K562 (cell line): Measurements from ENCODE around the gene DUXB. TPM values are rescaled to one million over a fixed set of nuclear protein-coding genes. Genes with fewer than 3 reads are reported as not detected.

Experiments used
- CREBBP ChIP-seq: IDR thresholded peaks from one replicate; pipeline ENCODE4 v1.6.1; 2012; ENCODE audit warnings: low read depth, mild to moderate bottlenecking, control low read depth, inconsistent platforms, low read length
- EGR1 ChIP-seq: fragments of 450-650 bp; conservative IDR thresholded peaks from 2 replicates; pipeline ENCODE4 v1.6.1; 2017; ENCODE audit warnings: mild to moderate bottlenecking
- ESRRA ChIP-seq: fragments of 450-650 bp; IDR thresholded peaks from 2 replicates; pipeline ENCODE4 v1.6.1; 2014; ENCODE audit warnings: low read depth, mild to moderate bottlenecking, moderate library complexity, borderline replicate concordance
- FOXA3 ChIP-seq, 2 experiments: fragments of 450-650 bp in 1 of 2; sonication (generic) in 1 of 2; formaldehyde crosslinking; IDR thresholded peaks in 1 of 2; conservative IDR thresholded peaks in 1 of 2; 2 replicates each; pipeline versions ENCODE4 v1.4.0 to v1.8.0; 2020 to 2022; ENCODE audit warnings: mild to moderate bottlenecking in 2 of 2, missing genetic modification reagents in 1 of 2
- GABPA ChIP-seq: fragments of 200-800 bp; sonication (Bioruptor generic); conservative IDR thresholded peaks from 2 replicates; pipeline ENCODE4 v1.6.1; 2016; ENCODE audit warnings: low read depth, missing genetic modification characterization, missing compliant biosample characterization
- GATA2 ChIP-seq: sonication (generic); formaldehyde crosslinking; IDR thresholded peaks from 2 replicates; pipeline ENCODE4 v1.4.0; 2020; ENCODE audit warnings: mild to moderate bottlenecking, missing genetic modification reagents
- HDGF ChIP-seq: fragments of 450-650 bp; IDR thresholded peaks from 2 replicates; pipeline ENCODE4 v1.6.1; 2016
- IRF2 ChIP-seq: sonication (generic); formaldehyde crosslinking; IDR thresholded peaks from 2 replicates; pipeline ENCODE4 v1.8.1; 2022; ENCODE audit warnings: mild to moderate bottlenecking, missing genetic modification reagents
- MAFG ChIP-seq: fragments of 450-650 bp; conservative IDR thresholded peaks from 2 replicates; pipeline ENCODE4 v1.6.1; 2016; ENCODE audit warnings: missing genetic modification characterization, missing compliant biosample characterization
- MXI1 ChIP-seq: IDR thresholded peaks from 2 replicates; pipeline ENCODE4 v1.6.1; 2011; ENCODE audit warnings: low read depth, mild to moderate bottlenecking, improper control_type of control experiment, low read length
- NFRKB ChIP-seq: fragments of 450-650 bp; IDR thresholded peaks from 2 replicates; pipeline ENCODE4 v1.6.1; 2016; ENCODE audit warnings: low read depth
- PHF21A ChIP-seq: fragments of 450-650 bp; IDR thresholded peaks from 2 replicates; pipeline ENCODE4 v1.6.1; 2017; ENCODE audit warnings: low read depth, borderline replicate concordance
- PTTG1 ChIP-seq: fragments of 450-650 bp; IDR thresholded peaks from 2 replicates; pipeline ENCODE4 v1.6.1; 2016; ENCODE audit warnings: low read depth, mild to moderate bottlenecking, missing genetic modification characterization, missing compliant biosample characterization
- SP1 ChIP-seq: sonication (generic); formaldehyde crosslinking; IDR thresholded peaks from 2 replicates; pipeline ENCODE4 v1.8.1; 2022; ENCODE audit warnings: mild to moderate bottlenecking, missing genetic modification reagents
- TAF1 ChIP-seq: IDR thresholded peaks from 2 replicates; pipeline ENCODE4 v1.6.1; 2011; ENCODE audit warnings: mild to moderate bottlenecking, low read length, moderate library complexity; ENCODE audit not compliant: insufficient read depth, control insufficient read depth, severe bottlenecking; ENCODE audit errors: extremely low read depth
- TCF7 ChIP-seq: sonication (generic); IDR thresholded peaks from 2 replicates; pipeline ENCODE4 v1.6.1; 2016; ENCODE audit warnings: antibody characterized with exemption, borderline replicate concordance
- ZNF175 ChIP-seq: fragments of 200-800 bp; sonication (Bioruptor generic); IDR thresholded peaks from 2 replicates; pipeline ENCODE4 v1.6.1; 2016; ENCODE audit warnings: low read depth, mild to moderate bottlenecking, missing genetic modification characterization, missing compliant biosample characterization
- ZNF224 ChIP-seq: sonication (generic); formaldehyde crosslinking; IDR thresholded peaks from 2 replicates; pipeline ENCODE4 v1.8.0; 2022; ENCODE audit warnings: mild to moderate bottlenecking, missing genetic modification reagents
- ZNF232 ChIP-seq: sonication (generic); formaldehyde crosslinking; IDR thresholded peaks from 2 replicates; pipeline ENCODE4 v1.8.0; 2022; ENCODE audit warnings: mild to moderate bottlenecking, missing genetic modification reagents
- ZNF41 ChIP-seq: fragments of 250-450 bp; sonication (Bioruptor Pico); conservative IDR thresholded peaks from 2 replicates; pipeline ENCODE4 v1.4.0; 2020; ENCODE audit warnings: mild to moderate bottlenecking
- ZNF584 ChIP-seq: fragments of 200-800 bp; sonication (Bioruptor generic); IDR thresholded peaks from 2 replicates; pipeline ENCODE4 v1.6.1; 2016; ENCODE audit warnings: low read depth, mild to moderate bottlenecking, missing genetic modification characterization, missing compliant biosample characterization
- ZNF764 ChIP-seq: fragments of 250-450 bp; sonication (Bioruptor Pico); IDR thresholded peaks from 2 replicates; pipeline ENCODE4 v1.4.0; 2020; ENCODE audit warnings: low read depth, mild to moderate bottlenecking, moderate library complexity
- ZSCAN32 ChIP-seq: fragments of 450-650 bp; formaldehyde crosslinking; IDR thresholded peaks from 2 replicates; pipeline ENCODE4 v1.4.0; 2020; ENCODE audit warnings: mild to moderate bottlenecking, moderate library complexity
- polyA plus RNA-seq, 8 experiments: library from polyadenylated mRNA; depleted of rRNA in 4 of 8; stranded (reverse) in 5 of 8; unstranded in 3 of 8; fragments of >200 nt; fragmentation: Nextera tagmentation in 2 of 8; fragmentation: Illumina TruSeq in 1 of 8; extraction: Ambion mirVana in 2 of 8; extraction: Trizol in 1 of 8; gene quantifications; 2 replicates each; pipeline versions ENCODE4 v1.2.1 to v1.2.3, GENCODE V29; 2011 to 2014; ENCODE audit warnings: inconsistent platforms in 1 of 8, missing spikeins in 1 of 8
- total RNA-seq, 7 experiments: library from RNA; depleted of rRNA in 6 of 7; stranded (reverse); fragments of >200 nt in 6 of 7; fragmentation: Illumina TruSeq in 2 of 7; extraction: Trizol in 2 of 7; gene quantifications; 2 replicates each; pipeline versions ENCODE4 v1.2.1 to v1.2.3, GENCODE V29; 2011 to 2021; ENCODE audit warnings: low replicate concordance in 1 of 7
- TF ChIP-seq, protein P1 (sequence below): fragments of 450-650 bp; IDR thresholded peaks from one replicate; pipeline ENCODE4 v1.6.1; 2018; ENCODE audit warnings: mild to moderate bottlenecking, moderate library complexity; ENCODE audit not compliant: partially characterized antibody
- TF ChIP-seq, protein P2 (sequence below): fragments of 200-400 bp; formaldehyde crosslinking; IDR thresholded peaks from 2 replicates; pipeline ENCODE4 v1.6.1; 2017; ENCODE audit warnings: mild to moderate bottlenecking, low read depth, low read length, moderate library complexity
- TF ChIP-seq, protein P3 (sequence below): fragments of 250-450 bp; sonication (Bioruptor Pico); IDR thresholded peaks from 2 replicates; pipeline ENCODE4 v1.5.1; 2021; ENCODE audit warnings: mild to moderate bottlenecking

Gene DUXB
- total and polyA plus RNA-seq, 9 of the 15 experiments (the other 6 are each of a cell fraction or from before 2014, with no cell fraction given), result not detected

DNA sequence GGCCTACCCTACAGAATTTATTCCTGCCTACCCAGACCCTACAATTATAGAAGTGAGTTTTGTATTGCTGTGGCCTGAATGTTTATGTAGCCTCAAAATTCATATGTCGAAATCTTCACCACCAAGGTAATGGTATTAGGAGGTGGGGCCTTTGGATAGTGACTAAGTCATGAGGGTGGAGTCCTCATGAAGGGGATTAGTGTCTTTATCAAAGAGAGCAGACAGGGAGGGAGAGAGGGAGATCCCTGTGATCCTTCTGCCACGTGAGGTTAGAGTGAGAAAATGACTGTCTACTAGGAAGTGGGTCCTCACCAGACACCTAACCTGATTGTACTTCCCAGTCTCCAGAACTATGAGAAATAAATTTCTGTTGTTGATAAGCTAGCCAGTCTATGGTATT is 981 bp upstream of the DUXB start (continued):
- 0 out of 2 replicates have a peak, but pooled peaks have one; percentile 20 for TF ChIP-seq GATA2 (CRISPR knock-in tag)
- TF ChIP-seq, protein P1, sequence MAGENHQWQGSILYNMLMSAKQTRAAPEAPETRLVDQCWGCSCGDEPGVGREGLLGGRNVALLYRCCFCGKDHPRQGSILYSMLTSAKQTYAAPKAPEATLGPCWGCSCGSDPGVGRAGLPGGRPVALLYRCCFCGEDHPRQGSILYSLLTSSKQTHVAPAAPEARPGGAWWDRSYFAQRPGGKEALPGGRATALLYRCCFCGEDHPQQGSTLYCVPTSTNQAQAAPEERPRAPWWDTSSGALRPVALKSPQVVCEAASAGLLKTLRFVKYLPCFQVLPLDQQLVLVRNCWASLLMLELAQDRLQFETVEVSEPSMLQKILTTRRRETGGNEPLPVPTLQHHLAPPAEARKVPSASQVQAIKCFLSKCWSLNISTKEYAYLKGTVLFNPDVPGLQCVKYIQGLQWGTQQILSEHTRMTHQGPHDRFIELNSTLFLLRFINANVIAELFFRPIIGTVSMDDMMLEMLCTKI, result no peak
- TF ChIP-seq IRF2 (CRISPR knock-in tag), result no peak
- no peak for TF ChIP-seq ZNF224 (CRISPR knock-in tag)
- TF ChIP-seq ZNF584, result no peak
- TF ChIP-seq SP1, result no peak
- 0 out of 2 replicates have a peak, but pooled peaks have one; percentile 31 for TF ChIP-seq MXI1
- TF ChIP-seq, protein P2, sequence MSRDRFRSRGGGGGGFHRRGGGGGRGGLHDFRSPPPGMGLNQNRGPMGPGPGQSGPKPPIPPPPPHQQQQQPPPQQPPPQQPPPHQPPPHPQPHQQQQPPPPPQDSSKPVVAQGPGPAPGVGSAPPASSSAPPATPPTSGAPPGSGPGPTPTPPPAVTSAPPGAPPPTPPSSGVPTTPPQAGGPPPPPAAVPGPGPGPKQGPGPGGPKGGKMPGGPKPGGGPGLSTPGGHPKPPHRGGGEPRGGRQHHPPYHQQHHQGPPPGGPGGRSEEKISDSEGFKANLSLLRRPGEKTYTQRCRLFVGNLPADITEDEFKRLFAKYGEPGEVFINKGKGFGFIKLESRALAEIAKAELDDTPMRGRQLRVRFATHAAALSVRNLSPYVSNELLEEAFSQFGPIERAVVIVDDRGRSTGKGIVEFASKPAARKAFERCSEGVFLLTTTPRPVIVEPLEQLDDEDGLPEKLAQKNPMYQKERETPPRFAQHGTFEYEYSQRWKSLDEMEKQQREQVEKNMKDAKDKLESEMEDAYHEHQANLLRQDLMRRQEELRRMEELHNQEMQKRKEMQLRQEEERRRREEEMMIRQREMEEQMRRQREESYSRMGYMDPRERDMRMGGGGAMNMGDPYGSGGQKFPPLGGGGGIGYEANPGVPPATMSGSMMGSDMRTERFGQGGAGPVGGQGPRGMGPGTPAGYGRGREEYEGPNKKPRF, result no peak
- no peak for TF ChIP-seq CREBBP
- no peak for TF ChIP-seq EGR1
- no peak for TF ChIP-seq ZNF175
- no peak for TF ChIP-seq NFRKB
- no peak for TF ChIP-seq ZNF764 (CRISPR knock-in tag)
- no peak for TF ChIP-seq ZNF41
- TF ChIP-seq ZSCAN32 (CRISPR knock-in tag), result no peak
- TF ChIP-seq ZNF232 (CRISPR knock-in tag), result no peak
- no peak for TF ChIP-seq GABPA
- TF ChIP-seq TAF1, result no peak
- TF ChIP-seq FOXA3 (CRISPR knock-in tag; conservative IDR thresholded peaks at IDR 0.05 in 1 of 2, IDR thresholded peaks at IDR 0.05 in 1 of 2), result no peak
- no peak for TF ChIP-seq ESRRA
- no peak for TF ChIP-seq PHF21A
- 0 out of 2 replicates have a peak, but pooled peaks have one; percentile 16 for TF ChIP-seq MAFG (tag)
- no peak for TF ChIP-seq PTTG1 (tag)
- TF ChIP-seq, protein P3, sequence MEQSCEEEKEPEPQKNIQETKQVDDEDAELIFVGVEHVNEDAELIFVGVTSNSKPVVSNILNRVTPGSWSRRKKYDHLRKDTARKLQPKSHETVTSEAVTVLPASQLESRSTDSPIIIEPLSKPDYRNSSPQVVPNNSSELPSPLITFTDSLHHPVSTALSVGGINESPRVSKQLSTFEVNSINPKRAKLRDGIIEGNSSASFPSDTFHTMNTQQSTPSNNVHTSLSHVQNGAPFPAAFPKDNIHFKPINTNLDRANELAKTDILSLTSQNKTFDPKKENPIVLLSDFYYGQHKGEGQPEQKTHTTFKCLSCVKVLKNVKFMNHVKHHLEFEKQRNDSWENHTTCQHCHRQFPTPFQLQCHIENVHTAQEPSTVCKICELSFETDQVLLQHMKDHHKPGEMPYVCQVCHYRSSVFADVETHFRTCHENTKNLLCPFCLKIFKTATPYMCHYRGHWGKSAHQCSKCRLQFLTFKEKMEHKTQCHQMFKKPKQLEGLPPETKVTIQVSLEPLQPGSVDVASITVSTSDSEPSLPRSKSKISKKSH (CRISPR knock-in tag), result no peak
- no peak for TF ChIP-seq TCF7
- TF ChIP-seq HDGF, result no peak
